GM18526 (cell line): Measurements from ENCODE around the gene GJB5.

Source experiments
- POLR2A ChIP-seq: IDR thresholded peaks from 3 replicates; pipeline ENCODE4 v1.6.1; 2011; ENCODE audit not compliant: insufficient read length; ENCODE audit errors: extremely low read depth

Gene GJB5

GRCh38 chr1:34795916-34796315 lies 41.1 kb downstream of the GJB5 start:
- TF ChIP-seq POLR2A, result no peak

DNA sequence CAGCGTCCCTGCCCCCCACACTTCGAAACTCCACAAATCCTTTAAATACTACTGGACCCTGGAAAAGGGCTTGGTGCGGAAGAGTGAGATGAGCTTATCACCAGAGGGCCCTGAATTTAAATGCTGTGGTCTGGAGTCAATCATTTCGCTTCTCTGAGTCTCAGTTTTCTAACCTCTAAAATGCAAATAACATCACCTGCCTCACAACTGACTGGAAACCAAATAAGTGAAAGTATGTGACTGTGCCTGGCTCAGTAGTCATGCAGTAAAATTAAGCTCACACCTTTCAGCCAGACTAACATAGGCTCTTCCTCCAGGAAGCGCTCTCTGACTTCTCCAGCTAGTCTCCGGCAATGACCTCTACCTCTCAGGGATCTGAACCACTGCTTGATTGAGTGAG lies 42.1 kb downstream of the GJB5 start:
- TF ChIP-seq POLR2A, result no peak

DNA sequence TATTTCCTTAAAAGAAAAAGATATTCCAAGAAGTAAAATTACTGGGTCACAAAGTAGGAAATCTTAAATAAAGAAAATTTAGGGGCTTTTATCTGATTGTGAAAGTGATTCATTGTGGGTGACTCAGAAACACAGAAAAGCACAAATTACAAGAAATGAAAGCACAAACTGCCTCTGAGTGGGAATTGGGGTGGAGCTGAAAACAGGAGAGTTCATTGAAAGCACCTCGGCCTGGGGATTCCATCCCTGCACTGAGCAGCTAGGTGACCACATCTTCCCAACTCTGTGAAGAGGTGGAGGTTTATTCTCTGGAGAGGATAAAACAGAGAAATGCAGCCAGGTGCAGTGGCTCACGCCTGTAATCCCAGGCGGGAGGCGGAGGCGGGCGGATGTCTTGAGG lies 45.4 kb downstream of the GJB5 start:
- TF ChIP-seq POLR2A, result no peak

- TF ChIP-seq POLR2A, result no peak
Measured at GRCh38 chr1:34803770-34804169, 48.9 kb downstream of the GJB5 start.

- TF ChIP-seq POLR2A, result no peak
Measured at GRCh38 chr1:34806396-34806795, 51.5 kb downstream of the GJB5 start.
